ENCODE data around the gene TPX2. TPM values are rescaled to one million over a fixed set of nuclear protein-coding genes. Genes with fewer than 3 reads are reported as not detected.

Gene TPX2
- total and polyA plus RNA-seq, 10 of the 15 experiments (the other 5 are each of a cell fraction or from before 2014, with no cell fraction given): 29.7 to 144 (median 89.0) TPM

GRCh38 chr20:31691646-31692275, 47.3 kb upstream of the TPX2 start:
- H3K27ac ChIP-seq (ENCODE audit: control insufficient read depth, insufficient read depth): peak overlapping the region; percentile 63
- peak overlapping the region; percentile 11; the same call in 1 of the 2 replicates for H2AFZ ChIP-seq (ENCODE audit: control insufficient read depth, low read depth, low read length)
- ATAC-seq: peak; percentile 78
- ChIA-PET CTCF (interaction anchor here (0.6 to 25.1 kb wide), 8 partner anchors 9 to 155 kb away, joined by 3 to 254 read pairs (median 4); partner anchors contain the start of gene BCL2L1), SMC1A (ENCODE audit: uncharacterized antibody, unreplicated experiment) (interaction anchor here (0.7 to 3.7 kb wide), 9 partner anchors 9 to 32 kb away, joined by 3 to 15 read pairs (median 6); no protein-coding TSS in a partner anchor), RAD21 (ENCODE audit: unreplicated experiment) (interaction anchor here (0.5 to 3.1 kb wide), 9 partner anchors 17 to 171 kb away, joined by 3 to 18 read pairs (median 5); no protein-coding TSS in a partner anchor), POLR2A (interaction anchor here (0.6 to 1.6 kb wide), 4 partner anchors 15 to 56 kb away, joined by 4 to 8 read pairs (median 6); no protein-coding TSS in a partner anchor)
- 0% methylated on average over 1 of the region's 1 CpG for WGBS (ENCODE audit: insufficient coverage, insufficient replicate concordance, low lambda C conversion rate, missing lambda C conversion rate)
- DNase-seq (ENCODE audit: low read depth, low spot score): no peak
- 0 out of 2 replicates have a peak, but pooled peaks cover 2% of the 10 kb centered on the region for H4K20me1 ChIP-seq (ENCODE audit: control insufficient read depth, insufficient read depth)
- FAIRE-seq: peak; percentile 88
- H3K4me2 ChIP-seq (ENCODE audit: control insufficient read depth, insufficient read depth): peak overlapping the region; percentile 38; the same call in 1 of the 2 replicates
- H3K36me3 ChIP-seq (ENCODE audit: control insufficient read depth in 2 of 2, insufficient read depth in 2 of 2, low read length in 1 of 2): peaks cover 7 to 27% of the 10 kb centered on the region in 2 experiments
- in situ Hi-C loops (cut with MboI) (no loop called here), intact Hi-C loops (cut with micrococcal nuclease; ENCODE audit: unreplicated experiment) (no loop called here)
- H3K27me3 ChIP-seq (replicated peaks in 1 of 2; ENCODE audit: control insufficient read depth in 2 of 2, insufficient read depth in 2 of 2, low read length in 1 of 2): no peaks in the 10 kb centered on the region
- no peak overlapping the region for H3K4me3 ChIP-seq
- no TSS peak for BruUV-seq (replicated peaks)
- no peaks in the 10 kb centered on the region for H3K9me3 ChIP-seq (replicated peaks; ENCODE audit: control insufficient read depth, insufficient read depth, low read length)
- H3K9ac ChIP-seq (ENCODE audit: control insufficient read depth, insufficient read depth, low read length): no peak overlapping the region
- peaks cover 27% of the 10 kb centered on the region for H3K79me2 ChIP-seq (ENCODE audit: control insufficient read depth, insufficient read depth, low read length)
- H3K4me1 ChIP-seq (ENCODE audit: control insufficient read depth, insufficient read depth, low read length): peaks cover 15% of the 10 kb centered on the region
- TF ChIP-seq POU2F2 (IDR thresholded peaks at IDR 0.05; ENCODE audit: borderline replicate concordance, low read depth, low read length) (peak; percentile 55; the same call in 1 of the 3 replicates), DPF2 (IDR thresholded peaks at IDR 0.05) (0 out of 2 replicates have a peak, but pooled peaks have one; percentile 26), IKZF2 (IDR thresholded peaks at IDR 0.05) (0 out of 4 replicates have a peak, but pooled peaks of 1 of the 2 experiments have one; percentile 23), SREBF2 (IDR thresholded peaks at IDR 0.05; ENCODE audit: low read length) (no peak), RFX5 (IDR thresholded peaks at IDR 0.05; ENCODE audit: low read depth, low read length) (no peak), IRF3 (IDR thresholded peaks at IDR 0.05) (no peak), RUNX3 (IDR thresholded peaks at IDR 0.05; ENCODE audit: low read length) (peak; percentile 84), CBX5 (IDR thresholded peaks at IDR 0.05; ENCODE audit: low read depth) (no peak), STAT1 (conservative IDR thresholded peaks at IDR 0.05) (no peak), CBFB (IDR thresholded peaks at IDR 0.05; ENCODE audit: low read depth) (no peak), PML (IDR thresholded peaks at IDR 0.05; ENCODE audit: low read length) (no peak), FOXK2 (IDR thresholded peaks at IDR 0.05) (no peak)
- TF ChIP-seq, protein P1, sequence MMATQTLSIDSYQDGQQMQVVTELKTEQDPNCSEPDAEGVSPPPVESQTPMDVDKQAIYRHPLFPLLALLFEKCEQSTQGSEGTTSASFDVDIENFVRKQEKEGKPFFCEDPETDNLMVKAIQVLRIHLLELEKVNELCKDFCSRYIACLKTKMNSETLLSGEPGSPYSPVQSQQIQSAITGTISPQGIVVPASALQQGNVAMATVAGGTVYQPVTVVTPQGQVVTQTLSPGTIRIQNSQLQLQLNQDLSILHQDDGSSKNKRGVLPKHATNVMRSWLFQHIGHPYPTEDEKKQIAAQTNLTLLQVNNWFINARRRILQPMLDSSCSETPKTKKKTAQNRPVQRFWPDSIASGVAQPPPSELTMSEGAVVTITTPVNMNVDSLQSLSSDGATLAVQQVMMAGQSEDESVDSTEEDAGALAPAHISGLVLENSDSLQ (IDR thresholded peaks at IDR 0.05): no peak
- TF ChIP-seq, protein P2, sequence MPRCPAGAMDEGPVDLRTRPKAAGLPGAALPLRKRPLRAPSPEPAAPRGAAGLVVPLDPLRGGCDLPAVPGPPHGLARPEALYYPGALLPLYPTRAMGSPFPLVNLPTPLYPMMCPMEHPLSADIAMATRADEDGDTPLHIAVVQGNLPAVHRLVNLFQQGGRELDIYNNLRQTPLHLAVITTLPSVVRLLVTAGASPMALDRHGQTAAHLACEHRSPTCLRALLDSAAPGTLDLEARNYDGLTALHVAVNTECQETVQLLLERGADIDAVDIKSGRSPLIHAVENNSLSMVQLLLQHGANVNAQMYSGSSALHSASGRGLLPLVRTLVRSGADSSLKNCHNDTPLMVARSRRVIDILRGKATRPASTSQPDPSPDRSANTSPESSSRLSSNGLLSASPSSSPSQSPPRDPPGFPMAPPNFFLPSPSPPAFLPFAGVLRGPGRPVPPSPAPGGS (IDR thresholded peaks at IDR 0.05; ENCODE audit: borderline replicate concordance, insufficient read depth, low read depth, low read length, poor library complexity, severe bottlenecking): no peak
- TF ChIP-seq, protein P3, sequence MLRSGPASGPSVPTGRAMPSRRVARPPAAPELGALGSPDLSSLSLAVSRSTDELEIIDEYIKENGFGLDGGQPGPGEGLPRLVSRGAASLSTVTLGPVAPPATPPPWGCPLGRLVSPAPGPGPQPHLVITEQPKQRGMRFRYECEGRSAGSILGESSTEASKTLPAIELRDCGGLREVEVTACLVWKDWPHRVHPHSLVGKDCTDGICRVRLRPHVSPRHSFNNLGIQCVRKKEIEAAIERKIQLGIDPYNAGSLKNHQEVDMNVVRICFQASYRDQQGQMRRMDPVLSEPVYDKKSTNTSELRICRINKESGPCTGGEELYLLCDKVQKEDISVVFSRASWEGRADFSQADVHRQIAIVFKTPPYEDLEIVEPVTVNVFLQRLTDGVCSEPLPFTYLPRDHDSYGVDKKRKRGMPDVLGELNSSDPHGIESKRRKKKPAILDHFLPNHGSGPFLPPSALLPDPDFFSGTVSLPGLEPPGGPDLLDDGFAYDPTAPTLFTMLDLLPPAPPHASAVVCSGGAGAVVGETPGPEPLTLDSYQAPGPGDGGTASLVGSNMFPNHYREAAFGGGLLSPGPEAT (IDR thresholded peaks at IDR 0.05; ENCODE audit: low read depth): peak; percentile 30; the same call in 1 of the 2 replicates
- TF ChIP-seq, protein P4, sequence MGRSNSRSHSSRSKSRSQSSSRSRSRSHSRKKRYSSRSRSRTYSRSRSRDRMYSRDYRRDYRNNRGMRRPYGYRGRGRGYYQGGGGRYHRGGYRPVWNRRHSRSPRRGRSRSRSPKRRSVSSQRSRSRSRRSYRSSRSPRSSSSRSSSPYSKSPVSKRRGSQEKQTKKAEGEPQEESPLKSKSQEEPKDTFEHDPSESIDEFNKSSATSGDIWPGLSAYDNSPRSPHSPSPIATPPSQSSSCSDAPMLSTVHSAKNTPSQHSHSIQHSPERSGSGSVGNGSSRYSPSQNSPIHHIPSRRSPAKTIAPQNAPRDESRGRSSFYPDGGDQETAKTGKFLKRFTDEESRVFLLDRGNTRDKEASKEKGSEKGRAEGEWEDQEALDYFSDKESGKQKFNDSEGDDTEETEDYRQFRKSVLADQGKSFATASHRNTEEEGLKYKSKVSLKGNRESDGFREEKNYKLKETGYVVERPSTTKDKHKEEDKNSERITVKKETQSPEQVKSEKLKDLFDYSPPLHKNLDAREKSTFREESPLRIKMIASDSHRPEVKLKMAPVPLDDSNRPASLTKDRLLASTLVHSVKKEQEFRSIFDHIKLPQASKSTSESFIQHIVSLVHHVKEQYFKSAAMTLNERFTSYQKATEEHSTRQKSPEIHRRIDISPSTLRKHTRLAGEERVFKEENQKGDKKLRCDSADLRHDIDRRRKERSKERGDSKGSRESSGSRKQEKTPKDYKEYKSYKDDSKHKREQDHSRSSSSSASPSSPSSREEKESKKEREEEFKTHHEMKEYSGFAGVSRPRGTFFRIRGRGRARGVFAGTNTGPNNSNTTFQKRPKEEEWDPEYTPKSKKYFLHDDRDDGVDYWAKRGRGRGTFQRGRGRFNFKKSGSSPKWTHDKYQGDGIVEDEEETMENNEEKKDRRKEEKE (IDR thresholded peaks at IDR 0.05): no peak
